Right hindlimb (tissue), 1 donor: ENCODE results near the gene FOXG1.

Experiments
- DNase-seq: peaks from one replicate; pipeline ENCODE4 v3.0.0-alpha.2; 2018

FOXG1 gene

DNA sequence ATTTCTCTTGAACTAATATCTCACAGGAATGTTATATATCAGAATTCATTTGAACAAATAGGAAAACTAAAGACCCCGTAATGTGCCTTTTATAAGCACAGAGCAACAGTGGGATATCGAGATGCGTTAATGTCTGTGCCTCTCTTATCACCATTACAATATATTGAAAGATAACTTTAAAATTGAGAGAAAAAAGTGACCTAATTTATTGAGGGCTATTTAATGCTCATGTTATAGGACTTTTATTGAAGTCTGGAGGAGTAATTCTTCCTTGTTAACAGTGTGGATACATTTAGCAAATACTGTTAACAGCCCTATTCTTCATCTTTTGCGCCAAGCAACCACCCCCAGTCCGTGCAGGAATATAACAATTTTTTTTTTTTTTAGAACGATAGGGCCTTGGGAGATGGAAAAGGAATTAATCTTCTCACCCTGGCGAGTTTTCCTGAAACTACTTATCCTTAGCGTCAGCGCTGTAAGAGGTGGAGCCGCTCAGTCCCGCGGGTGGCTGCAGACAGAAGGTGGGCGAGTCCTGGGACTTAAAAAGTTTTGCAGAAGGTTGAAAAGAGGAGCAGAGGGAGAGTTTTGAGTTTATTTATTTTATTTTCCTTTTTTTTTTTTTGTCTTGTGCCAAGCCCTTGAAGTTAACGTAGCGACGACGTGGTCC, 11.0 kb downstream of the FOXG1 start:
- no peak for DNase-seq

DNA sequence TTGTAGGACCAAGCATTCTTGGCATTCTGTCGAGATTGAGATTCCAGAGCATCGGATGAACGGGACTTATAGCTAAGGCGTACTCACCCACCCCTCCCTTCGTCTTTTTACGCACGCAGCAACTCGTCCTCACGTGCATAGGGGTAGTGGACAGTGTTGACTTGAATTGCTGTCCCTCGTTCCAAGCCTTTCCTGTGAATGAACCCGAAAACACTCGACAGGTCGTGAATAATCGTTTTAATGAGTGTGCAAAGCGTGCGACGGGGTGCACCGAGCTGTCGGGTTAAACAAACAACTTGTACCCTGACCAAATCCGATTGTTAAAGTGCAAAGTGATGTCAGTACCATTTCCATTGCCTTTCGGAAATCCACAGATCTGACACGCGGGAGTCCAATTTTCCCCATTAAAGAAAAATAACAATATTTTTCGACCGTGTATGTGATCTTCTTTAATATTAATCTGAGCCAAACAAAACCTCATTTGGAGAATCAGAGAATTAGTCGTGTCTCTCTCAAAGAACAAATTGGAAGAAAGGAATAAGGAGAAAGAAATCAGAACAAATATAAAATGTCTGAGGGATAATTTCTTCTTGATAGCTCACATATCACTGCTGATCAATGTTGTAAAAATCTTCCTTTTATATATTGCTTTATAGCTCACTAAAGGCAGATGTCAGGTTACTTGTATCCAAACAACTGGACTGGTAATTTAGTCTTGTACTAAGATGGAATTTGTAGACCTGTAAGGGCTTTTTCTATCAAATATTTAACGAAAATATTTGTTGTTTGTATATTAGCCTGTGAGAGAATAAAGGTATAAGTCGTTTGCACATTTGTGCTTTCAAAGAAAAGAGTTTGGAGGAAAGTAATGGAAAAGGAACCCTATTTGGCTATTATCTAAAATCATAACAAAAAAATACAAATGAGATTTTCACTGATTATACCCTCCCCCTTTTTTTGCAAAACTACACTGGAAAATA, 11.8 kb downstream of the FOXG1 start:
- DNase-seq: no peak

DNA sequence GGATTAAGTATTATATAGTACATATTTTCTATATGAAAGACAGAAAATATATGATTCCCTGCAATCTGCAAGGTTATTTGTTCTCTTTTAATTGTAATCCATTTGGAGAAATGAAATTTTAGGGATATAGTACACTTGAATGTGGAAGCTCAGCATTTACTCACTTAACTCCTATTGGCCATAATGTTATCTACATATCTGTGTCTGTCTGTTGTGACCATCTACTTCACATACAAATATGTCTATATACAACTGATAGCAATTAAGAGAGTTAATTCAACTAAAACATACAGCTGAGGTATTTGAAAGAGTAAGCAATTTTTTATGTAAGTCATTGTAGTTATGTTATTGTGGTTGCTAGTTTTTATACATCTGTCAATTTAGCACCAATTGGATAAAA, 12.9 kb downstream of the FOXG1 start:
- DNase-seq: no peak

DNA sequence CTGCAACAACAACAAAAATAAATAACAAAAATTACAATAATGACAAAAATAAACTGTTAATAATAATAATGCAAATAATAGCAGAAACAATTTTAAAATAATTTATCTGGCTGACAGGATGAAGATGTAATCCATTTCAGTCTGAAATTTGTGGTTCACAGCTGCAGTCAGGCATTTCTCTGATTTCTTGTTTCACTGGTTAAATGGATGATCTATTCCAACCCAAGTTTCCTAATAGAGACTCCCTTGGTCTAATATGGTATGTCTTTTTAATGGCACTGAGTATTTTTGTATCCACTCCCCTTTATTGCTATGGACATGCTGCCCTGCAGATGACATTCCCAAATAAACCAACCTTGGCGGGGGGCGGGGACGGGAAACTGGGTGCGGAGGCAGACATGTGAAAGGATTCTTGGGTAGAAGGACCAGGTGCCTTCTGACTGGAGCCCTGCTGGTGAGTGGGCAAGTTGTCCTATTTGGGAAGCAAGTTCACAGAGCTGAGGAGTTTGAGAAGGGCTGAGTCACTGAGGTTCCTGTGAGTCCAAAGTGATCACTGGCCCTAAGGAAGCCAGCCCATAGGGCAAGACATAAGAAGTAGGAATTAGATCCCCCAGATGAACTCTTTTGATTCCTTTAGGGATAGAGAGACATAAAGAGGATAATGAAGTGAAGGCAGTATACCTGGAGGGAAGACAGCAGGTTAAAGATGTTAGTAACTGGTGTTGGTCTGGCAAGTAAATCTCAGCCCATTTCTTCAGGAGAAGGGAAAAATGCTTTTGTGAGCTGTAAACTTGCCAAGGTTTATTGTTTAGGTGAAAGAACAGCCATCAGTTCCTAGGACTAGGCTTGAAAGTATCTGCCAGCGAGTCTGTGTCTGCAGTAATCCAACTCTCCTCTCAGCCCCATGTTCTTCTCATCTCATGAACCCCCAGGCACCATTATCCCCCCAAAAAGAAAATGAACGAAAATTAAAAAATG, 14.5 kb downstream of the FOXG1 start:
- no peak for DNase-seq

DNA sequence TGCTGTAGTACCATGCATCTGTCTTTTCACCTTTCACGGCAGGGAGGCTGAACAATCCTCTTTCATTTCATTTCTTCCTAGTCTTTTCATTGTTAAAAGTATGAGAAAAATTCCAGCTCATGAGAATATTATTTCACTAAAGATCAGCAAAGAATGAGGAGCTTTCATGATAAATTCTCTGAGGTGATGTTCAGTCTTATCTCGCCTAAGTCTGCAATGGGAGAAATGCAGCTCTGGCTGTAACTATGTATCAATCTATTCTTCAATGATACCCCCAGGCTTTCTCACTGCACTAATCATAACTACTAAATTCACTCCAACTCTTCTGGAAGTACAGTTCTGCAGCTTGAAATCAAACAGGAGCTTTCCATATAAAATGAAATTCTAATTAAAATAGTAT, 15.7 kb downstream of the FOXG1 start:
- no peak for DNase-seq

DNA sequence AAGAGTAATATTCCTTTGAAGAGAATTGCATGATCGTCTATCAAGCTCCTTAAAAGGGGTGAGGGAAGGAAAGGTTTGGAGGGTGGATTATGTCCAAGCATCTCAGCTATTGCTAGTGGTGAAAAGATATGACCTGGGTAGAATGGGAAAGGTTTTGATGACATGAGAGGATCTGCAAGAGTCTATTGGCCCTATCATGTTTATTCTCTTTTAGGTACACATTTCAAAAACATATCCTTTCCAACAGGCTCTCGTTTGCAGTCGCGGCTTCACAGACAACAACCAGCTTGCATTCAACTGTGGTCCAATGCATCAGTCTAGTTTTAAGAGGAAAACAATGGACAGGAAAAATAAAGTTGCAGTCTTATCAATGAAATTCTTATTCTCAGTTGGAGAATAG, 17.1 kb downstream of the FOXG1 start:
- no peak for DNase-seq

DNA sequence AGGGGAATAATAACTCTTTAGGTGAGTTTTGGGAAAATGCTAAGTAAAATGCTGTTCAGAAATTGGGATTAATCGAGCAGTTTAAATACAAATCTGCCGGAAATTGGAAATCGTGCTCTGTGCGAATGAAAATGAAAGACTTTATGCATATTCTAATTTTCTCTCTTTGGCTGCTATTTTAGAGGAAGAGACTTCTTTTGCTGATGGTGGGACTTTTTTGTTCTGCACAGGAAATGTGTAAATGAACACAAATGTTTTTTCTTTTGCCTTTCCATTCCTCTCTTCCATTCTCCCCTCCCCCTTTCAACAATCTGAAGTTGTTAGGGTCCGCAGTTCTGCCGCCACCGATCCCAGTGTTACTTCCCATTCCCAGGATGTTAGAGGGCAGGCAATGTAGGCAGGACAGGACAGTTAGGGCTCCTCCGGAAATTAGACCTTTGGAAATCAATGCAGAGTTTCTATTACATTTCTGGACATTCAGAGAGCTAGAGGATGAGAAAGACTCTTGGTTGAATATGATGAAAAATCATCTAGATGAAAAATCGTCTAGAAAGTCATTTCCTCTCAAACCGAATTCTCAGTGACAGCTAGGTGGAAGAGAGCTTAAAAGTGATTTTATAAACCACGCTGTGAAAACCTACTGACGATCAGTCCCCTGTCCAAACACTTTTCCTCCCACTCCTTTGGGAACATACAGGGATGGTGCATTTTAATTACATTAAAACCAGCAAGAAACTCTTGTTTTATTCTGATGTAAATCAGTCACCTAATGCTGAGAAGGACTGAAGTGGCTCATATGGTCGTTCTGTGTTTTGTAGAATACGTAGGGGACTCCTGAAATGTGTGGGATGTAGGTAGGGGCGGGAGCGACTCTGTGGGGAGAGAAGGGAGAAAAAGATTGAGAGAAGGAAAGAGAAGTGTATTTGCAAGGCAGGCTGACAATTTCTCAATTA, 17.8 kb downstream of the FOXG1 start:
- no peak for DNase-seq

DNA sequence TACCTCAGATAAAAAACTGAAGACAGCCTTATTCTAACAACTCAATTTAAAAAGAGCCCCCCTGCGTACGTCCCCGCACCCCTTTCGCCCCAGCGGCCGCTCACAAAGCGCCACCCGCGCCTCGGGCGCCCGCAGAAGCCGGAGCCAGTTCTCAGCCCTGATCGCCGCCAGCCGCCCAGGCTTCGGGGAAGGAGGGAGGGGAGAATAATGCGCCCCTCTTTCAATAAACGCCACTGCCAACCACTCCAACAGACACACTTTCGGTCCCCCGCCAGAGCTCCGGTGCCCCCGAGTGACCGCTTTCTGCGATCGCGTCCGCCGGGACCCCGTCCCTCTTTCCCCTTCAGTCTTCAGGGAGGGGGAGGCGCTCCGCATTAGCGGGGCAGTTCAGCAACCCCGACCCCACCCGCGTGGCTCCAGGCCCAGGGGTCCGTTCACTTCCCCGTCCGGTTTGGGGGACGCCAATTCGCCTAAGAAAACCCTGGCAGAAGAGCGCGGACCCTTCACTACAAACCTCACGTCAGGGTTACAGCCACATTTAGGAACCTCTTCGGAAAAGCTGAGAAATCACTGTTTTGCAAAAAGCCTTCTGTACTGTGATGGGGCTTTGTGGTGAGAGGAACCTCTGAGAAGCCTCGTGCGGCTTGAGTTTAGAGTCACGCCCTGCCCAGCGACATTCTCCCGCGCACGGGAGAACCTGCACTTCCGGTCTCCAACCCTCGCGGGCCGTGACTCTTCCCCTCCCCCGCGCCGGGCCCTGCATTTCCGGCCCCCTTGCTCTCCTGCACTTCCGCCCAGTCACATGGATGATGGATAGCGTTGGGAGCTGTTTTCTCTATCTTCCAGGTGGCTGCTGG, 18.7 kb downstream of the FOXG1 start:
- peak; percentile 53 for DNase-seq

DNA sequence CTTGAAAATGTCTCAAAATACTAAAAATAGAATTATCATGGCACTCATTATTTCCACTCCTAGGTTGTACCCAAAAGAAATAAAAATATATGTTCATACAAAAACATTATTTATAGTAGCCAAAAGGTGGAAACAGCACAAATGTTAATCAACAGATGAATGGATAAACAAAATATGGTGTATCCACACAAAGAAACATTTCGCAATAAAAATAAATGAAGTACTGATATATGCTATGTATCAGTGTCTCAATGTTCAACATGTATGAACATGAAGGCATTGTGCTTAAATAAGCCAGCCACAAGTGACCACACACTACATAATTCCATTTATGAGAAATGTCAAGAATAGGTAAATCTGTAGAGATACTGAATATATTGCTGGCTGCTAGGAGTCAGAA, 40.9 kb downstream of the FOXG1 start:
- no peak for DNase-seq

DNA sequence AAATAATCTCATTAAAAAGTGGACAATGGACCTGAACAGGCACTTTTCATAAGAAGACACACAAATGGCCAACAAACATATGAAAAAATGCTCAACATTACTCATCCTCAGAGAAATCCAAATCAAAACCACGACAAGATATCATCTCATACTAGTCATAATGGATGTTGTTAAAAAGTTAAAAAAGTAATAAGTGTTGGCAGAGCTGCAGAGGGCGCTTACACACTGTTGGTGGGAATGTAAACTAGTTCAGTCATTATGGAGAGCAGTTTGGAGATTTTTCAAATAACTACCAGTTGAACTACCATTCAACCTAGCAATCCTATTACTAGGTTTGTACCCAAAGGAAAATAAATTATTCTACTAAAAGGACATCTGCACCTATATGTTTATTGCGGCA, 47.2 kb downstream of the FOXG1 start:
- no peak for DNase-seq
